ENCODE results near the gene NUDT2. TPM values are rescaled to one million over a fixed set of nuclear protein-coding genes. Genes with fewer than 3 reads are reported as not detected.

NUDT2 gene
- total RNA-seq, 1 experiment from 2014 or later = 14.4 TPM

GRCh38 chr9:34318163-34318790, 11.1 kb upstream of the NUDT2 start:
- no peaks in the 10 kb centered on the region for H3K4me1 ChIP-seq
- Mint-ChIP-seq H3K9me3 (ENCODE audit: unreplicated experiment) (no peaks in the 10 kb centered on the region), H3K27ac (ENCODE audit: unreplicated experiment) (no peak overlapping the region), H3K27me3 (ENCODE audit: insufficient read depth, unreplicated experiment) (no peaks in the 10 kb centered on the region), H3K4me1 (ENCODE audit: low read depth, unreplicated experiment) (no peaks in the 10 kb centered on the region), H3K4me3 (ENCODE audit: unreplicated experiment) (no peak overlapping the region), H3K36me3 (ENCODE audit: insufficient read depth, unreplicated experiment) (no peaks in the 10 kb centered on the region)
- POLR2A ChIA-PET = no interaction called here
- H3K36me3 ChIP-seq (ENCODE audit: control insufficient read depth, insufficient read depth, low read length) = no peaks in the 10 kb centered on the region
- H3K4me3 ChIP-seq (ENCODE audit: low read depth, low read length) = no peak overlapping the region
- no peak for DNase-seq
- intact Hi-C loops (cut with micrococcal nuclease; ENCODE audit: unreplicated experiment) = no loop called here
- TF ChIP-seq CTCF (IDR thresholded peaks at IDR 0.05; ENCODE audit: insufficient read depth in 1 of 2, low read depth in 1 of 2, low read length in 1 of 2, severe bottlenecking in 1 of 2, unreplicated experiment in 1 of 2) = no peak
- CTCF ChIA-PET = no interaction called here
- no peaks in the 10 kb centered on the region for H3K27me3 ChIP-seq (replicated peaks; ENCODE audit: control insufficient read depth, insufficient read depth, low read length)
- H3K9me3 ChIP-seq = no peaks in the 10 kb centered on the region
- no TSS peak for BruUV-seq (replicated peaks)

GRCh38 chr9:34321451-34321850, 7.9 kb upstream of the NUDT2 start:
- H3K36me3 Mint-ChIP-seq (ENCODE audit: insufficient read depth, unreplicated experiment) = no peaks in the 10 kb centered on the region
- peaks cover 9% of the 10 kb centered on the region for H3K4me1 Mint-ChIP-seq (ENCODE audit: low read depth, unreplicated experiment)

DNA sequence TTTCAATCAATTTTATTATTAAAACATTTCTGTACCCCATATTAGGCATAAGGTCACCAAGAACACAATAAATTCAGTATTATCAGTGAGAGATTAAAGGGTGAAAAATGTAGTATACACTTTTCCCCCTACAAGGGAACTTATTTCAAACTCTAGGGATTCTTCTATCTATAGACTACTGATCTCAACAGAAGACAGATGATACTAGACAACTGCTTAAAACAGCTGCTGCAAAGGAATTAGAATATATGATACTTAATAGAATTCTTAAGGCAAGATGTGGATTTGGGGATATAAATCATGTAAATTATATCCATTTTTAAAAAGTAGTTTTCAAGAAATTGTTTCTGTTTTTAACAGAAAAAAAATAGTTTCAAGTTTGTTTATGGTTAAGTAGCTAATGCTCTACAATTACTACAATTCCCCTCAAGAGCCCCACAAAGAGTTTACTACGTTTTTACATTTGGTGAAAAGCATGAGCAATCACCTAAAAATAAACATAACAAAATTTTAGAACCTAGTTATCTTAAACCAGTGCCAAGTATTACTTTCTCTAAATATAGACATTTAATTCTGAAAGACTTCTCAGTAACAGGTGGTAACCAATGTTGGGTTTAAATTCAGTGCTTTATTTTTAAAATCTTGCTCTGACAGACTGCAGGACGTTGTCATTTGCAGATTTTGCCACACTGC, 6.3 kb upstream of the NUDT2 start:
- no peak for DNase-seq
- no TSS peak for BruUV-seq (replicated peaks)
- TF ChIP-seq CTCF (IDR thresholded peaks at IDR 0.05; ENCODE audit: insufficient read depth in 1 of 2, low read depth in 1 of 2, low read length in 1 of 2, severe bottlenecking in 1 of 2, unreplicated experiment in 1 of 2) = no peak
- CTCF ChIA-PET = no interaction called here
- Mint-ChIP-seq H3K36me3 (ENCODE audit: insufficient read depth, unreplicated experiment) (no peaks in the 10 kb centered on the region), H3K9me3 (ENCODE audit: unreplicated experiment) (no peaks in the 10 kb centered on the region), H3K4me1 (ENCODE audit: low read depth, unreplicated experiment) (peaks cover 9% of the 10 kb centered on the region), H3K27me3 (ENCODE audit: insufficient read depth, unreplicated experiment) (no peaks in the 10 kb centered on the region), H3K27ac (ENCODE audit: unreplicated experiment) (no peak overlapping the region), H3K4me3 (ENCODE audit: unreplicated experiment) (no peak overlapping the region)
- Histone ChIP-seq H3K4me1 (no peaks in the 10 kb centered on the region), H3K9me3 (no peaks in the 10 kb centered on the region), H3K4me3 (ENCODE audit: low read depth, low read length) (no peak overlapping the region), H3K36me3 (ENCODE audit: control insufficient read depth, insufficient read depth, low read length) (no peaks in the 10 kb centered on the region), H3K27me3 (replicated peaks; ENCODE audit: control insufficient read depth, insufficient read depth, low read length) (no peaks in the 10 kb centered on the region)
- intact Hi-C loops (cut with micrococcal nuclease; ENCODE audit: unreplicated experiment) = no loop called here
- POLR2A ChIA-PET = no interaction called here

More at GRCh38 chr9:34321451-34321850, 7.9 kb upstream of the NUDT2 start:
- TF ChIP-seq CTCF (IDR thresholded peaks at IDR 0.05; ENCODE audit: insufficient read depth in 1 of 2, low read depth in 1 of 2, low read length in 1 of 2, severe bottlenecking in 1 of 2, unreplicated experiment in 1 of 2) = no peak
- POLR2A ChIA-PET = no interaction called here
- Mint-ChIP-seq H3K9me3 (ENCODE audit: unreplicated experiment) (no peaks in the 10 kb centered on the region), H3K4me3 (ENCODE audit: unreplicated experiment) (no peak overlapping the region), H3K27me3 (ENCODE audit: insufficient read depth, unreplicated experiment) (no peaks in the 10 kb centered on the region), H3K27ac (ENCODE audit: unreplicated experiment) (no peak overlapping the region)
- intact Hi-C loops (cut with micrococcal nuclease; ENCODE audit: unreplicated experiment) = no loop called here
- no TSS peak for BruUV-seq (replicated peaks)
- Histone ChIP-seq H3K27me3 (replicated peaks; ENCODE audit: control insufficient read depth, insufficient read depth, low read length) (no peaks in the 10 kb centered on the region), H3K36me3 (ENCODE audit: control insufficient read depth, insufficient read depth, low read length) (no peaks in the 10 kb centered on the region), H3K4me1 (no peaks in the 10 kb centered on the region), H3K9me3 (no peaks in the 10 kb centered on the region), H3K4me3 (ENCODE audit: low read depth, low read length) (no peak overlapping the region)
- CTCF ChIA-PET = interaction anchor here (0.6 kb wide), 1 partner anchor 22 kb away, joined by 3 read pairs; no protein-coding TSS in a partner anchor
- no peak for DNase-seq
